Lower leg skin (tissue), 3 donors: ENCODE data around the gene COL4A4.

ENCODE experiments used
- POLR2A ChIP-seq, 2 donors: fragments of 450-650 bp; IDR thresholded peaks; one replicate each; pipeline ENCODE4 v1.6.1; 2016 to 2017; ENCODE audit warnings: antibody characterized with exemption in 2 of 2, mild to moderate bottlenecking in 1 of 2, moderate library complexity in 1 of 2
- TF ChIP-seq, protein P1 (sequence below), 3 donors: fragments of 450-650 bp; IDR thresholded peaks; one replicate each; pipeline ENCODE4 v1.5.1; 2016; ENCODE audit warnings: antibody characterized with exemption in 3 of 3, mild to moderate bottlenecking in 3 of 3, moderate library complexity in 2 of 3

DNA sequence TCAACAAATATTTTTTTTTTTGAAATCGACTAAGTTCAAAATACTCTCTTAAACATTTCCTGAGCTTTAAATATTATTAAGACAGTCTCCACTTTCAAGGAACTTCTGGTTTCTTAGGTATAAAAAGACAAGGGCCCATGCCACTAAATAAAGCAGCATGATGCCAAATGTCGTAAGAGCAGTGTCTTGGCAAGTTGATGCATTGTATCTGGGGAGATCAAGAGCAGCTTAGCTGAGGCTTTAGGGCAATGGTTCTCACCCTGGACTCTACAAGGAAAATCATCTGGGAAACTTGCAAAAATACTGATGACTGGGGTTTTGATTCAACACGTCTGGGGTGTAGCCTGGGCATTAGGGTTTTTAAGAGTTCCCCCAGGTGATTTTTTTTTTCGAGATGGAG is 41.7 kb upstream of the COL4A4 start:
- TF ChIP-seq, protein P1, sequence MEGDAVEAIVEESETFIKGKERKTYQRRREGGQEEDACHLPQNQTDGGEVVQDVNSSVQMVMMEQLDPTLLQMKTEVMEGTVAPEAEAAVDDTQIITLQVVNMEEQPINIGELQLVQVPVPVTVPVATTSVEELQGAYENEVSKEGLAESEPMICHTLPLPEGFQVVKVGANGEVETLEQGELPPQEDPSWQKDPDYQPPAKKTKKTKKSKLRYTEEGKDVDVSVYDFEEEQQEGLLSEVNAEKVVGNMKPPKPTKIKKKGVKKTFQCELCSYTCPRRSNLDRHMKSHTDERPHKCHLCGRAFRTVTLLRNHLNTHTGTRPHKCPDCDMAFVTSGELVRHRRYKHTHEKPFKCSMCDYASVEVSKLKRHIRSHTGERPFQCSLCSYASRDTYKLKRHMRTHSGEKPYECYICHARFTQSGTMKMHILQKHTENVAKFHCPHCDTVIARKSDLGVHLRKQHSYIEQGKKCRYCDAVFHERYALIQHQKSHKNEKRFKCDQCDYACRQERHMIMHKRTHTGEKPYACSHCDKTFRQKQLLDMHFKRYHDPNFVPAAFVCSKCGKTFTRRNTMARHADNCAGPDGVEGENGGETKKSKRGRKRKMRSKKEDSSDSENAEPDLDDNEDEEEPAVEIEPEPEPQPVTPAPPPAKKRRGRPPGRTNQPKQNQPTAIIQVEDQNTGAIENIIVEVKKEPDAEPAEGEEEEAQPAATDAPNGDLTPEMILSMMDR (IDR thresholded peaks at IDR 0.05) = no peak
- TF ChIP-seq POLR2A (IDR thresholded peaks at IDR 0.05) = no peak
